ENCODE results near the gene HDAC1.
"Not testable (repeated sequence)": the region's sequence is repeated elsewhere in the genome, so short reads cannot be mapped to it uniquely, and the experiment has no call there.

The HDAC1 gene

DNA sequence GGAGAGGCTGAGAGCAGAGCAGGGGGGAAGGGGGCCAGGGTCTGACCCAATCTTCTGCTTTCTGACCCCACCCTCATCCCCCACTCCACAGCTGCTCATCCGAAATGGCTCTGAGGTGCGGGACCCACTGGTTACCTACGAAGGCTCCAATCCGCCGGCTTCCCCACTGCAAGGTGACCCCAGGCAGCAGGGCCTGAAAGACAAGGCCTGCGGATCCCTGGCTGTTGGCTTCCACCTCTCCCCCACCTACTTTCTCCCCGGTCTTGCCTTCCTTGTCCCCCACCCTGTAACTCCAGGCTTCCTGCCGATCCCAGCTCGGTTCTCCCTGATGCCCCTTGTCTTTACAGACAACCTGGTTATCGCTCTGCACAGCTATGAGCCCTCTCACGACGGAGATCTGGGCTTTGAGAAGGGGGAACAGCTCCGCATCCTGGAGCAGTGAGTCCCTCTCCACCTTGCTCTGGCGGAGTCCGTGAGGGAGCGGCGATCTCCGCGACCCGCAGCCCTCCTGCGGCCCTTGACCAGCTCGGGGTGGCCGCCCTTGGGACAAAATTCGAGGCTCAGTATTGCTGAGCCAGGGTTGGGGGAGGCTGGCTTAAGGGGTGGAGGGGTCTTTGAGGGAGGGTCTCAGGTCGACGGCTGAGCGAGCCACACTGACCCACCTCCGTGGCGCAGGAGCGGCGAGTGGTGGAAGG is 17.1 kb upstream of the HDAC1 start:
- no peak for DNase-seq (ENCODE audit: low spot score)

DNA sequence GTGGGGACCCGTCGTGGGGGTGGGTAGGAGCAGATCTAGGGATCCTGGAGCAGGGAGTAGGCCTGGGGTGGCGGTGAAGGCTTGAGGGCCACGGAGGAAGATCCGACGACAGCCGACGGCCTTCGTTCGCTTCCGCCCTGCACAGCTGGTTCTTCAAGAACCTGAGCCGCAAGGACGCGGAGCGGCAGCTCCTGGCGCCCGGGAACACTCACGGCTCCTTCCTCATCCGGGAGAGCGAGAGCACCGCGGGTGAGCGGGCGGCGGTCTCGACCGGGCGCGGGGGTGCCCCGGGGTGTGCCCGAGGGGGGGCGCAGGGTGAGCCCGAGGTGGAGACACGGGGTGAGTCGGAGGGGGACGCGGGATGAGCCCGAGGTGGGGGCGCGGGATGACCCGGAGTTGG is 16.5 kb upstream of the HDAC1 start:
- DNase-seq (ENCODE audit: low spot score) = no peak

DNA sequence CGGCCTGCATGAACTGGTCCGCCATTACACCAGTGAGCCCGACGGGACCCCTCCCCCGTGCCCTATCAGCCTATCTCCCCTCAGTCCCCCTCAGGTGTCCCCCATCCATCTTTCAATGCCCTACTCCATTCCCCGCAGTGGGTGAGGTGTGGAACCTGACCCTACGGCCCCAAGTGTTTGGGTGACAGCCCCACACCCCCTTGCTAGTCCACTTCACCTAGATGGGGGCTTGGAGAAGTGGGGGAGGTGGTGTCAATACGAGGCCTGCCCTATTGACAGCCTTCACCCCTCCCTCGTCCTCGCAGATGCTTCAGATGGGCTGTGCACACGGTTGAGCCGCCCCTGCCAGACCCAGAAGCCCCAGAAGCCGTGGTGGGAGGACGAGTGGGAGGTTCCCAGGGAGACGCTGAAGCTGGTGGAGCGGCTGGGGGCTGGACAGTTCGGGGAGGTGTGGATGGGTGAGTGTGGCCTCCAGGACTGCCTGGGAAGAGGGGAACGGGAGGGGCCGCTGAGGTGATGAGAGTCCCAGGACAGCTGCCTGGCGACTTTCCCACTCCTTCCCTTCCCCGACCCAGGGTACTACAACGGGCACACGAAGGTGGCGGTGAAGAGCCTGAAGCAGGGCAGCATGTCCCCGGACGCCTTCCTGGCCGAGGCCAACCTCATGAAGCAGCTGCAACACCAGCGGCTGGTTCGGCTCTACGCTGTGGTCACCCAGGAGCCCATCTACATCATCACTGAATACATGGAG is 15.7 kb upstream of the HDAC1 start:
- no peak for DNase-seq (ENCODE audit: low spot score)

DNA sequence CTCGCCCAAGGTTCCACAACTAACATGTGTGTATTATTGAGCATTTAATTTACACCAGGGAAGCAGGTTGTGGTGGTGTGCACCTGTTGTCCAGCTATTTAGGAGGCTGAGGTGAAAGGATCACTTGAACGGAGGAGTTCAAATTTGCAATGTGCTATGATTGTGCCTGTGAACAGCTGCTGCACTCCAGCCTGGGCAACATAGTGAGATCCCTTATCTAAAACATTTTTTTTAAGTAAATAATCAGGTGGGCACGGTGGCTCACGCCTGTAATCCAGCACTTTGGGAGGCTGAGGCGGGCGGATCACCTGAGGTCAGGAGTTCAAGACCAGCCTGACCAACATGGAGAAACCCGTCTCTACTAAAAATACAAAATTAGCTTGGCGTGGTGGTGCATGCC is 7.1 kb upstream of the HDAC1 start:
- DNase-seq (ENCODE audit: low spot score) = not testable (repeated sequence)

DNA sequence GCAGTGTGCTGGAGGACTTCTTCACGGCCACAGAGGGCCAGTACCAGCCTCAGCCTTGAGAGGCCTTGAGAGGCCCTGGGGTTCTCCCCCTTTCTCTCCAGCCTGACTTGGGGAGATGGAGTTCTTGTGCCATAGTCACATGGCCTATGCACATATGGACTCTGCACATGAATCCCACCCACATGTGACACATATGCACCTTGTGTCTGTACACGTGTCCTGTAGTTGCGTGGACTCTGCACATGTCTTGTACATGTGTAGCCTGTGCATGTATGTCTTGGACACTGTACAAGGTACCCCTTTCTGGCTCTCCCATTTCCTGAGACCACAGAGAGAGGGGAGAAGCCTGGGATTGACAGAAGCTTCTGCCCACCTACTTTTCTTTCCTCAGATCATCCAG is 6.2 kb upstream of the HDAC1 start:
- no peak for DNase-seq (ENCODE audit: low spot score)

DNA sequence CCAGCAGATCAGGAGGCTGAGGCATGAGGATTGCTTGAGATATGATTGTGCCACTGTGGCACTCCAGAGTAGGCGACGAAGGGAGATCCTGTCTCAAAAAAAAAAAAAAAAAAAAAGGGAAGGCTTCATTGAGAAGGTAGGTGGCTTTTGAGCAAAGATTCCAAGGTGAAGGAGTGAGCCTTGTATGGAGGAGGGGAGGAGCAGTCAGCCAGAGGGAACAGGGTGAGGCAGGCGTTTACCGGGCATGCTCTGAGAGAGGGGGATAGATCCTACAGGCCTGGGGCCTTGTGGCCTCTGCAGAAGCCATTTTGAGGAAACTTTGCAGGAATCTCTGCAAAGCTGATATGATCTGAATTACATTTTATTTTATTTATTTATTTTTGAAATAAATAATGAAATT is 5.1 kb upstream of the HDAC1 start:
- no peak for DNase-seq (ENCODE audit: low spot score)

DNA sequence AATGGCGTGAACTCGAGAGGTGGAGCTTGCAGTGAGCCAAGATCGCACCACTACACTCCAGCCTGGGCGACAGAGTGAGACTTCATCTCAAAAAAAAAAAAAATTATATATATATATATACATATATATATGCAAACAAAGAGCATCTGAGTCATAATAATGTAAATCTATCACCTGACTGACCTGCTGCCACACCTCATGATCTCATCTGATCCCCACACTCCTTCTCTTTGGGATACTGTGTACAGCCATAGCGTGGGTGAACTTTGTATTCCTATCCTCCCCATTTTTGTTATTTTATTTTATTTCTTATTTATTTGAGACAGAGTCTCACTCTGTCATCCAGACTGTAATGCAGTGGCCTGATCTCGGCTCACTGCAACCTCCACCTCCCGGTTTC is 2.6 kb upstream of the HDAC1 start:
- no peak for DNase-seq (ENCODE audit: low spot score)

DNA sequence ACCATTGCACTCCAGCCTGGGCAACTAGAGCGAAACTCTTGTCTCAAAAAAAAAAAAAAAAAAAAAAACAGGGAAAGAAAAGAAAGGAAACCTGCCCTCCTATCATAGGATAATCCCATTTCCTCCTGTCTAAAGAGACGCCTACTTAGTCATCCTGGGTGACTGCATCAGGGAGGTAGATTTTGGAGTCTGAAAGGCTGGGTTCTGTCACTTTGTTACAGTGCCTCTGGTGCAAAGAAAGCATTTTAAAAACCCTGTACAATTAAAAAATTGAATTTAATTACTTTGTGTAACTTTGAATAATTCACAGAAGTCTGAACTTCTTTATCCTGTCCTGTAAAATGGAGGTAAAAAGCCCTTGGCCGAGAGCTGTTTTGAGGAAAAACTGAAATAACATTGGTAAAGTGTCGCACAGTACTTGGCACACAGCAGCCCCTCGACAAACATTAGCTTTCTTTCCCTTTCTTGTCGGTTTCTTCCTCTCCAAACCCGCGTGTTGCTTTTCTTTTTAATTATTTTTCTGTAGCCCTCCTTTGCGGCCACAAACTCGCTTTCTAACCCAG is 657 bp upstream of the HDAC1 start:
- DNase-seq (ENCODE audit: low spot score) = no peak

DNA sequence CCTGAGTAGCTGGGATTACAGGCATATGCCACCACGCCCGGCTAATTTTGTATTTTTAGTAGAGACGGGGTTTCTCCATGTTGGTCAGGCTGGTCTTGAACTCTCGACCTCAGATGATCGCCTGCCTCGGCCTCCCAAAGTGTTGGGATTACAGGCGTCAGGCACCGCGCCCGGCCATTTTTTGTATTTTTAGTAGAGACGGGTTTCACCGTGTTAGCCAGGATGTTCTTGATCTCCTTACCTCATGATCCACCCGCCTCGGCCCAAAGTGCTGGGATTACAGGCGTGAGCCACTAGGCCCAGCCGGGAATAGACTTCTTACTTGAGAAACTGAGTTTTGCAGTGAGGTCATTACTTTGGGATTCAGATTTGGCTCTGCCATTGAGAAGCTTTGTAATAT is 6.3 kb downstream of the HDAC1 start:
- not testable (repeated sequence) for DNase-seq (ENCODE audit: low spot score)

DNA sequence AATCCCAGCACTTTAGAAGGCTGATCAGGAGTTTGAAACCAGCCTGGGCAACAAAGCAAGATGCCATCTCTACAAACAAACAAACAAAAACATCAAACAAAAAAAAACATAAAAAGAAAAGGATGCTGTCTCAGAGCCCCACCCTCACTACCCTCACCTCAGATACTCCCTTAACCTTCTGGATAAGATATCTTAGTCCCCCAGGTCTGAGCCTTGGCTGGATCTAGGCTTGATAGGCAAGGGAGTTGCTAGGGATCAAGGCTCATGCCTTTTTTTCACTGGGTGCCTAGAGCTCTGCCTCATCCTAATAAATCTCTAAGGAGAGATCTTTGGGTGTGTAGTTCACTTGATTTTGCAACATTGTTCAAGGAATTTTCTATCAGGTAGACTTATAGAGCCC is 7.4 kb downstream of the HDAC1 start:
- DNase-seq (ENCODE audit: low spot score) = no peak

DNA sequence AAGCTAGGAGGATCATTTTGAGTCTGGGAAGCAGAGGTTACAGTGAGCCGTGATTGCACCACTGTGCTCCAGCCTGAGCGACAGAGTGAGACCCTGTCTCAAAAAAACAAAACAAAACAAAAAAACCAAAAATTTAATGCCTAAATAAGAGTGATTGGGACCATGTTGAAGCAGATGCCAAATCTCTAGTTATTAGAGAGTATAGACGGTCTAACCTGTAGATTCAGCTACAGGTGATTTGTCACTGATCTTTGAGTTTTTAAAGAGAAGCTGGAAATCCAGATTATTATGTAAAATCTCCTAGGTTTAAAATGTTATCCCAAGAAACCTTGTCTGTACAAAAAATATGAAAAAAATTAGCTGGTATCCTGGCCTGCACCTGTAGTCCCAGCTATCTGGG is 11.5 kb downstream of the HDAC1 start:
- no peak for DNase-seq (ENCODE audit: low spot score)

DNA sequence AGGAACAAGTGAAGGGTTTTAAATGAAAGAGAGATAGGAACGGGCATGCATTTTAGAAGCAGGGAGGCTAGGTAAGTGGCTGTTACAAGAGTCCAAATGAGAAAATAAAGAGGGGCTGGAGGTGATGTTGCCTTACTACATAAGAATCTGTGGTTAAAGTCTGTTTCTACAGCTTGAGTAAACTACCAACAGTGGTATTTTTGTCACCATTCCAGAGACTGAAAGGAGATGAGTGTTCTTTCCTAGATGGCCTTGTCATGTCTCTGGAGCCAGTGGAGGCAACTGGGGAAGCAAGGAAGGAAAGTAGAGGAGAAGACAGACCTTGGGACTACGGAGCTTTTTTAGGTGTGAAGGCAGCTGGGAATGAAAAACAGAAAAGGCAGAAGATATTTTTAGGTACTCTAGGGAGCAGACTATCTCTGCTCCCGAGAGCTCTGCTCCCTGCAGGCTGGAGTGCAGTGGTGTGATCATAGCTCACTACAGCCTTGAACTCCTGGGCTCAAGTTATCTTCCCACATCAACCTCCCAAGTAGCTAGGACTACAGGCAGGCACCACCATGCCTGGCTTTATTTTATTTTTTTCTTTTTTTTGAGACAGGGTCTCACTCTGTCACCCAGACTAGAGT is 12.2 kb downstream of the HDAC1 start:
- DNase-seq (ENCODE audit: low spot score) = no peak

DNA sequence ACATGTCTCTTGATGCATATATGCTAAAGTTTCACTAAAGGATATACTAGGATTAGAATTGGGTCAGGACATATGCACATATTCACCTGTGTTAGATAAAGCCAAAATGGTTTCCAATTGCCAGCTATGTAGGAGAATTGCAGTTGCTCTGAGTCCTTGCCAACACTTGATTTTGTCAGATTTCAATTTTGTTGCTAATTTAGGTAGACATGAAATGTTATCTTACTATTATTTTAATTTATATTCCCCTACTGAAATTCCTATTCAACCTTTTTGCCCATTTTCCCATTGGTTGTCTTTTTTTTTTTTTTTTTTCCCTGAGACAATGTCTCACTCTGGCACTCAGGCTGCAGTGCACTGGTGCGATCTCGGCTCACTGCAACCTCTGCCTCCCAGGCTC is 13.4 kb downstream of the HDAC1 start:
- DNase-seq (ENCODE audit: low spot score) = no peak

DNA sequence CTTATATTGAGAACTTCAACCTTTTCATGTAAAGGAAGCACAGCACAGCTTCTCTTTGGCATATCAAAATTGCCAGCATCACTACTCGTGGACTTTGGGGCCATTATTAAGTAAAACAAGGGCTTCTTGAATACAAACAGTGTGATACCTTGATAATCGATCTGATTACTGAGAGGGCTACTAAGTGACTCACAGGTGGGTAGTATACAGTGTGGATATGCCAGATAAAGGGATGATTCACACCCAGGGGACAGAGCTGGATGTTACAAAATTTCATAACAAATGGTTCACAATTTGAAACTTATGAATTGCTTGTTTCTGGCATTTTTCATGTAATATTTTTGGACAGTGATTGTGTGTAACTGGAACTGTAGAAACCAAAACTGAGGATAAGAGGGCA is 15.4 kb downstream of the HDAC1 start:
- DNase-seq (ENCODE audit: low spot score) = no peak

DNA sequence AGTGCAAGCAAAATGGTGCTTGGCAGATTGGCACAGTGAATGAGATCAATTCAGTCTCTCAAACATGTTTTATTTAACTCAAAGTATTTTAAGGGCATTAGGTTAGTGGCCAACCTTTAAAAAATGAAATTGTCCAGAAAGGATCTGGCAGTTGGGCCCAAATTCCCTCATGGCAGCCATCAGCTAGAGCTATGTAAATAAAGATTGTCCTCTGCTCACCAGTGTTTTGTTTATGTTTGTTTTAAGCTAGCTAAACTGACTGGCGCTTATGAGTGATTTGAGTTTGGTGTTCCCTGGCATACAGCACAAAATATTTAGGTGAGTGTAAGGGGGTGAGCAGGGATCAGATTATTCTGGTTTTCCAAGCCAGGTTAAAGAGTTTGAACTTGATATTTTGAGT is 18.1 kb downstream of the HDAC1 start:
- no peak for DNase-seq (ENCODE audit: low spot score)

DNA sequence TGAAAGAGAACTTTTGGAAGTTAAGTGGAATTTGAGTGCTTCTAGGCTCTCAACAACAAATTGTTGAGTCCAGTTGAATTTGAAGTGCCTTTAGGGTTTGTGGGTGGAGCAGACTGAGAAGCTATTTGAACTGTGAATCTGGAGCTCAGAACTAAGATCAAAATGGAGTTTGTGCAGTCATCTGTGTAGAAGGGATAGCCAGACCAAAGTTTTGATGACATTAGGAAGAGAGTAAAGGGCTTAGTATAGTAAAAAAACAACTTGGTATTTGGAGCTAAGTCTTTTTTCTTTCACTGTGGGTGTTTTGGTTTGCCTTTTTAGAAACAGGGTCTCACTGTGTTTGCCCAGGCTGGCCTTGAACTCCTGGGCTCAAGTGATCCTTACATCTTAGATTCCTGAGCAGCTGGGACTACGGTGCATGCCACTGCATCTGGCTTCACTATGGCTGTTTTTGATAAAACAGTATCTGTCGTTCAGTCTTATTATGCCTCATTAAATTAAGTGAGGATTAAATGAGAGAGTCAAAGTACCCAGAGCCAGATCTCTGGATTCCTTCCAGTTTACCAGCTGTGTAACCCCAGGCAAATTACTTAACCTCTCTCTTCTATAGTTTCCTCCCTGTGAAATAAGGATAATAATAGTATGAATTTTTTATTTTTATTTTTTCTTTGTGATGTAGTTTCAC is 20.0 kb downstream of the HDAC1 start:
- no peak for DNase-seq (ENCODE audit: low spot score)

DNA sequence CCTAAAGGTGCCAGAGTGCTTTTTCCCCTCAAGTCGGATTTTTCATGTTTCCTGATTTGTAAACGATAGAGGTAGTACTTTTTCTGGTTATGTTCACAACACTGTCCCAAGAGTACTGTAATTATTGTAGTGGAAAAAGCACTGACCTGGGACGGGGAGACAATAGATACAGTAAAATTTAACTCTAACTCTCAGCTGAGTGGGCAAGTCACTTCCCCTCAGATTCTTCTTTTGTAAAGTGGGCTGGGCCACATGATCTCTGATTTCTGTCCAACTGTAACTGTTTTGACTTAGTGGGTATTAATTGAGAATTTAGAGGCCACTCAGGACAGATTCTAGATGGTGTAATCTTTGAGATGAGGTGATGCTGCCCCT is 25.0 kb downstream of the HDAC1 start:
- DNase-seq (ENCODE audit: low spot score) = peak; percentile 63

DNA sequence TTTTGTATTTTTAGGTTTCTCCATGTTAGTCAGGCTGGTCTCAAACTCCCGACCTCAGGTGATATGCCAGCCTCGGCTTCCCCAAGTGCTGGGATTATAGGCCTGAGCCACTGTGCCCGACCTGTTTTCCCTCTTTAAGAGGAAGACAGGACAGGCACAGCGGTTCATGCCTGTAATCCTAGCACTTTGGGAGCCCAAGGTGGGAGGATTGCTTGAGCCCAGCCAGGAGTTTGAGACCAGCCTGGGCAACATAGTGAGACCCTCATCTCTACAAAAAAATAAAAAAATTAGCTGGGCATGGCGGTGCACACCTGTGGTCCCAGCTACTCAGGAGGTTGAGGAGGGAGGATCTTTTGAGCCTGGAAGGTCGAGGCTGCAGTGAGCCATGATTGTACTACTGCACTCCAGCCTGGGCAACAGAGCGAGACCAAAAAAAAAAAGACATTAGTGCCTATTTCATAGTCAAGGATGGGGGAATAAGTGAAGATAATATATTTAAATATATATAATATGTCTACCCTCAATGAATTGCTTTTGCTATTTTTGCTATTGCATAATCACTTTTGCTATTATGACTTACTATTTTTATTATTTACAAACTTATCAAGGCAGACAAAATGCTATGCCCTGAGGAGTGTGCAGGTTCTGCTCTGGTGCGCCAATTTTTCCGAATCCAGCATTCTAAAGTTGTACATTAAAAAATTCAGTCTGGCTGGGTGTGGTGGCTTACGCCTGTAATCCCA is 26.4 kb downstream of the HDAC1 start:
- DNase-seq (ENCODE audit: low spot score) = no peak

DNA sequence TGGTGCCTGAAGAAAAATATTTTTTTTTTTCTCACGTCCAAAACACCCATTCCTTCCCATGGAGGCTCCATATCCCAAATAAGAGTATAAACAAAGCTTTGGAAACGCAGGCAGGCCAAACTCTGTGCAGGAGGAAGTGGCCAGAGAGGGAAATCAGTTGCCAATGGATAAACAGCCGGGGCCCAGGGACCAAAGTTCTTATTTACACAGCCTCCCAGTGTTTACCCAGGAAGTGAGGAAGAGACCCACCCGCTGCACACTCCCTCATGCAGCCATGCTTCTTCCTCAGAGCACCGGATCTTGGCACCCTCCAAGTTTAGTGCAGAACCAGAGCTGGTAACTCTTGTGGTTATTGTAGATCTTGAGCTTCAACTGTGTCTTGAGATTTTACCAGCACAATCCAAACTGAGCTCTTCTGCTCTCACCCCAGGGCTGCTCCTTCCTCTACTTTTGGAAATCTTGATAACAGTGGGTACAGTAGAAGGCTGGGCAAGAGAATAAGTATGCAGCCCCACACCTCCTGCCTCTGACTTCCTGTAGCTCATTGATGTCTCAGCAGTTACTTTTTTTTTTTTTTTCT is 29.9 kb downstream of the HDAC1 start:
- no peak for DNase-seq (ENCODE audit: low spot score)

DNA sequence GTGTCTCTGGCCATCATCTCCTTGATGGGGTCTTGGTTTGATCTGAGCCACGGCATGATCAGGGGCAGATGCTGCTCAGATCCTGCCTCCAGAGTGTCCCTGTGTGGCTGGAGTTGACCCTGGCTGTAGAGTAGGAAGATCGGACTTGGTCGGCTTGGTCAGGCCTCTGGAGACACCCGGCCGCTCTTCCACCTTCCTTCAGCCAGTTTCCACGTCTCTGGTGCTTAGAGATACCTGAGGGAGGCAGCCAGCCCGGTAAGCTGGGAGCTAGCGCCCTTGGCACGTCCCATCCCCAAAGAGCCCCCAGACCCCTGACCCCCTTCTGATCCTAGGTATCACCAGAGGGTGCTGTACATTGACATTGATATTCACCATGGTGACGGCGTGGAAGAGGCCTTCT is 35.3 kb downstream of the HDAC1 start:
- DNase-seq (ENCODE audit: low spot score) = no peak

DNA sequence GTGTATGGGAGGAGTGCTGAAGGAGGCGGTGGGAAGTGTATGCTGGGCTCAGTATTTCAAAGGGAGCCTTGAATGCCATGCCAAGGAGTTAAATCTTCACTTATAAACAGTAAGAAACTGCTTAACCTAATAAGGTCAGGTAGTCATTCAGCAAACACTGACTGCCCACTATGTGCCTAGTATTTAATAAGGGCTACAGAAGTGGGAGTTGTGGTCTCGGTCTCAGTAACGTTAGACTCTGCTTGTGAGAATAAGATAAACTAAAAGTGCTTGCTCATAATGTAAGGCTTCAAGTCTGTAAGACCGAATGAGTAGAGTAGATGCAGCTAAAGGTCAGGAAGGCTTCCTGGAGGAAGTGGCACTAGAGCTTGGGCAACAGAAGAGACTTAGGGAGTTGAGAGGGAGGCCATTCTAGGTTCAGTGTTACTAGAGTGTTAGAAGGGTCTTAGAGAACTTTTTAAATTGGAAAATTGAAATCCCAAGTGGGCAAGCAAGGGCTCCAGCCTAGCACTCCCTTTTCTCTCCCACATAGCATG is 38.1 kb downstream of the HDAC1 start:
- DNase-seq (ENCODE audit: low spot score) = no peak

All from germinal center (tissue), 1 donor.